T1000 (cell line): ENCODE data around the gene AMBP.
A peak's percentile ranks its signal among the peaks of the same experiment; 100 is the strongest.
"Not testable (repeated sequence)": the region's sequence is repeated elsewhere in the genome, so short reads cannot be mapped to it uniquely, and the experiment has no call there.

Source experiments
- DNase-seq: peaks from one replicate; lab custom pipeline; 2025; ENCODE audit warnings: mixed read lengths; lab: John Stamatoyannopoulos, UW

The AMBP gene

DNA sequence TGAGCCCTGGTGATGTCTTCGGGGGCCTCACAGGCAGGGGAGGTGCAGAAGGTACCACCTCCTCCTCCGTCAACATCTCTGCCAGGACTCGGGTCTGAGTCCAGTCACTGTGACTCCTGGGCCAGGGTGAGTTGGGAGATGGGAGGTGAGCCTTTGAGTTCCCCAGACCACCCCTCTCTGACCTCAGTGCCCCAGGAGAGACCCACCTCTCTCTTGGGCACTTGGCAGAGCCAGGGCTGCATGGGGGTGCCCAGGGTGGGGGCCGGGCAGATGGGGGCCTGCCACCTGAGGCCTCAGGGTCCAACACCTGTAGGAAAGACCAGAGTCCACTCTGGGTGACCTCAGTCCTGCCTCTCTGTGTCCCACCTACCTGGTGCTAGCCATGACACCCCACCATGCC lies 14.2 kb upstream of the AMBP start:
- no peak for DNase-seq

DNA sequence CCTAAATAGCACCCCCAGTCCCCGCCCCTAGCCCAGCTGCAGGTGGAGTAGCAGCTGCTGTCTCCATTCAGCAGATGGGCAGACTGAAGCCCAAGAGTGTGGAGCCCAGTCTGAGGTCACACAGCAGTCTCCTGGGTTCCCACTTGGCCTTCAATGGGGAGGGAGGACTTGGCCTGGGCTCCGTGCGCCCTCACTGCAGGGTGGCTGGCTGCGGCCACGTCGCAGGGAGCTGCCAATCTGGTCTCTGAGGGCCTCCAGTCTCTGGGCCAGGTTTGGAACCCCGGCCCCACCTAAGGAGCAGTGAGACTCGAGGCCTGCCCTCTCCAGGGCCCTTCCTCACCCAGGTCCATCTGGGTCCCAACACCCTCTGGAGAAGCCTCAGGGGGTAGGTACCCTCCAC lies 13.6 kb upstream of the AMBP start:
- no peak for DNase-seq

DNA sequence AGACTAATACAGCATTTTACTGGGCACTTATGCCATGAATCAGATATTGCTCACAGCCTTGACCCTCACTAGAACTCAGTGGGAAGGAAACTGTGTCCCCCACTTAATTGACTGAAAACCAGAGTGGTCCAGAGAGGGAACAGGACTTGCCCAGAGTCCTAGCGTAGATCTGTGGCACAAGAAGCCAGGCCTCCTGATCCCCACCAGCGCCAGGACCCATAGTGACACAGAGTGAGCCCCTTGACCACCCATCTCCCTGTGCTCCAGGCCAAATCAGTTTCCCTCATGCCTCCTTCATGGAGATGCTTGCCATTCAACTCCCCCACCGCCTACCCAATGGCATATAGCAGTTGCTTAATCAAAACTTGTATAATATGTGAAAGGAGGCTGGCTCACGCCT lies 12.7 kb upstream of the AMBP start:
- DNase-seq: no peak

DNA sequence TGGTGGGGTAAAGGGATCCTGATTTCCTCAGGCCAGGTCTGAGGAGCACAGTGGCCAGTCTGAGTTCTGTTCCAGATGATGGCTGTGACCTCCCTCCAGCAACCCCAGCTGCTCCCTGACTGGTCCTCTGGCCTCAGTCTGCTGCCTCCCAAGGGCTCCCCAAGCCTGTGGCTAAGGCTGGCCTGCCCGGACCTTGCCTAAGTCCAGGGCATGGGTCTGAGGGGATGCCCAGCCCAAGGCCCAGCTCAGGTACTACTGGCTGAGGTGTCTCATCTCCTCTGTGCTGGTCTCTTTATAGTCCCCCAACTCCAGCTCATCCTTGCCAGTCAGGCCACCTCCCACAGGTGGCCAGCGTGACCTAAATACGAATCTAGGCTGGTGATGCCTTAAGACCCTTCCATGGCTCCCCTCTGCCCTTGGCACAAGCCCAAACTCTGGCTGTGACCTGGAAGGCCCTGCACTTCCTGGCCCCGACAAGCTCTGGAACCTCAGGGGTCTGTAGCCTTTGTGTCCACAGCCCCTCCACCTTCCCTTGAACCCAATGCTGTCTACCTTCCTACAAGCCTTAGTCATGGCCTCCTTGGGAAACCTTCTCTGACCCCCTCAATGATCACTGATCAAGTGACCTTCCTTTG lies 11.2 kb upstream of the AMBP start:
- DNase-seq: no peak

DNA sequence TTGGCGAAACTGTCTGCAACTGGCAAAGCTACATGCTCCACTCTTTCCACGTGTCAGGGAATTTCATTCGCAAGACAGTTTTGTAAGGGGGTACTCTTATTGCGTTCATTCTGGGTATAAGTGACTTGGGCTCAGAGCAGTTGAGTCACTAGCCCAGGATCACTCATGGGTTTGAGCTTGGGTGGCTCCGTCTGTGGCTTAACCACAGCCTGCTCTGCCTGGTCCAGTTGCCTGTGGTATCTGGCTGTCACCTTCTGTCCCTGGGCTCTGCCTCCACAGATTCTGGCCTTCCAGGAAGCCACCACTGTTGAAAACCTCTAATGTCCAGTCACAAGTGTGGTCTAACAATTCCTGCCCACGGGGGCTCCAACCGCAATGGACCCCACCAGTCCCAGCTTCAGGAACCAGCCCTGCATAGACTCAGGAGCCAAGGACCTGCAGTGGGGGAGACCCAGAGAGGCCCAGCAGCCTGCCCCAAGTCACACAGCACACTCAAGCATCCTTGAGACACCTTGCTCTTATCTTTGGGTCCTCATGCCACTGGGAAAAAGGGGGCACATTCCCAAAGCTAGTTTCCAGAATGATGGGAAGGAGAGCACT lies 10.6 kb upstream of the AMBP start:
- DNase-seq: no peak

DNA sequence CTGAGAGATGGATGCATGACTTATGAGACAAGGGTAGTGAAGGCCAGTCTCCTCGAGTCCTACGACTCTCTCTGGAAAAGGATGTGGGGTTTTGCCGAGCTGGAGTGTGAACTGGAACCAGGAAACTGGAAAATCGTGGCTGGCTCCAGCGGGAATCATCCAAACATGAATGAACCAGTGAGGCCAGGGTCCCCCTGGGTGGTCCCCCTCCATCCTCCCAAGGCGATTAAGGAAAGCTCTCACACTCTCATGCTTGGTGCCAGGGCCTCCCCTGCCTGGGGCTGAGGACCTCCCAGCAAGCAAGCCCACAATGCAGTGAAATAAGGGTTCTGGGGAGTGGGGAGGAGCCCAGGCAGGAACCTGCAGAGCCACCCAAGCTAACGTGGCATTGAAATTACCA lies 9.6 kb upstream of the AMBP start:
- DNase-seq: no peak

DNA sequence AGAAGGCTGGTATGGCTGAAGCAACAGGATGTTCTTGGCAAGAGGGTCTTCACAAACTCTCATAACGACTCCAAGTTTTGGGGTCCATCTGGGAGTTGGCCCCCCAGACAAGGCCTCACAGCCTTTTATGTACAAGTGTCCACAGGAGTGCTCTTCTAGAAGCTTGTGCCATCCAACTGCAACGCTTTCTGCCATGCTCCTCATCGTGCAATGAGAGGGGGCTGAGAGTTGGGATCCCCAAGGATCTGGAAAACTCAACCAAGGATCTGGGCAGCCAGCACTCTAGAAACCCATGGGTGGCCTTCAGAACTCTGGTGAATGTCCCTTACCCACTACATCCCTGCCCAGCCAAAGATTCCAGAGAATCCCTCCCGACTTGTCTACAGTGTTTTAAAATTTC lies 8.5 kb upstream of the AMBP start:
- DNase-seq: no peak

DNA sequence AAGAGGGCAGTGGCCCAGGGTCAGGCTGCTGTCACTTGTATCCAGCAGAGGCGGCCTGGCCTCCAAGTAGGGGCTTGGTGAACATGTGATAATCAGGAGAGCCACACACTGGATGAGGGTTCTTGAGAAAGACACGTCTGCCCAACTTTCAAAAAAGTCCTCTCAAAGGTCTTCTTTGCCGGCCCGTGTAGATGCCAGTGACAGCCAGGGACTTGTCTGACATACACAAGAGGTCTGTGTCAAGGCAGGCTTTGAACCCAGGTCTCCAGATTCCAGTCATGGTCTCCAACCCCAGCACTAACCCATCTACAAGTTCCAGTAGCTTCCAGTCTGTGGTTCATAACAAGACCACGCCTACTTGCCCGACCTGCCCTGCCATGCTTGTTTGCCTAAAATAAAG lies 7.9 kb upstream of the AMBP start:
- no peak for DNase-seq

DNA sequence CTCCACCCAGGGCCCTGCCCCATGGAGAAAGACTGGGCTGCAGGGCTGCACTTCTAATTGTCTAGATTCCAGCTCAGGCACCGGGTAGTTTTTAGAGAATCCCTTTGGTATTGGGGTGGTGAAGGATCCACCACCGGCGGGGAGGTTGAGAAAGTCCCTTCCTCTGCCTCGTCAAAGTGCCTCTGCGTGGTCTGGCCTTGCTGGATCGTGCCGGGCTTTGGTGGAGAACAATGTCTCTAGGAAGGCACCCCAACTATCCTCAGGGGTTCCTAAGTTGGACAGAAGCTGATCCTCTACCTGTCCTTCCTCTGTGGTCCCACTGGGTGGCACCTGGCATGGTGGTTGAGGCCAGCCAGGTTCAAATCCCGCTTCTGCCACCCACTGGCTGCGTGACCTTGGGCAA lies 7.3 kb upstream of the AMBP start:
- DNase-seq: no peak

DNA sequence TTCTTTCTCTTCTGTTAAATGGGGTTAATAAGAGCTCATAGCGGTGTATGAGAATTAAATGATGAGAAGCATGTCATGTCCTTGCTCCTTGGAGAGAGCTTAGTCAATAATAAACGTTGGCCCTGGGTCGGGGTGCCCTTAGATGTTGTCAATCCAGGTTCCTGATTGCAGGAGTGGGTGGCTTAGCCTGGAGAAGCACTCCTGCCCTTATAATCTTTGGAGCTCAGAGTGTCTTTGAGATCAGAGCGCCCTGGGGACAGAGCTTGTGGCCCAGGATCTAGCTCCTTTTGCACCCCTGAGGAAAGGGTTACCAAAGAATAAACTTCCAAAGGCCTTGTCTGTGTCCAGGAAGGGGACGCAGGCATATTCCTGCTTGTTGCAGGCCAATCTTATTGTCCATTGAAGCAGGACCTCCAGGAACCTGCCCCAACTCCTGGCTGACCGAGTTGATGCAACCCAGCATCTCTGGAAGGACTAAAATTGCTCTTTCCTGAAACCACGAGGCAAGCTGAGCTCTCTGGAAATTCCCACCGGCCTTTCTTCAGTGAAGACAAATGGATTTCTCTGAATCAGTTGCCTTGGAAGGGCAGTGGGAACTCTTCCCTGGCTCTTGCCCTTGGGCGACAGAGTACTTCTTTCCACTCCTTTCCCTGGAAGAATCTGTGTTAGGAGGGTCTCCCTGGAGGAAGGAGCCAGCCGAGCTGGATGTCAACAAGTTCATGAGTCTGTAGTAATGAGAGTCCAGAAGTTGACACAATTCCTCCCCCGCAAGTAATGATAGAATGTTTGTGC lies 6.4 kb upstream of the AMBP start:
- no peak for DNase-seq

DNA sequence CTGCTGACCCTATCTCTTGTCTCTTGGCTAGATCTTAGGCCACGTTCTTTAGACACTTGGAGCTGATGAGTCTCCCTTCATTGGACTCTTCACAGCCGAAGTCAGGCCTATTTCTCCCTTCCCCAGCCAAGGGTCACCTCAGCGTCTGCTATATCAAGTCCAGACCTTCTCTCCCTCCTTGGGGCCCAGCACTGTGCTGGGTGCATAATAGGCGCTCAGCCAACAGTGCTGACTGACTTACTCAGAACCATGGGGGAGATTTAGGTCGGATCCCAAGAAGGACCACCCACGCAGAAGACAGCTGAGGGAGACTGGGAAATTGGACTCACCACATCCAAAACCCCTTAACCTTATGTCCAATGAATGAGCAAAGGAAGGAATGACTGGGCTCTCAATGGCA lies 5.6 kb upstream of the AMBP start:
- DNase-seq: no peak

DNA sequence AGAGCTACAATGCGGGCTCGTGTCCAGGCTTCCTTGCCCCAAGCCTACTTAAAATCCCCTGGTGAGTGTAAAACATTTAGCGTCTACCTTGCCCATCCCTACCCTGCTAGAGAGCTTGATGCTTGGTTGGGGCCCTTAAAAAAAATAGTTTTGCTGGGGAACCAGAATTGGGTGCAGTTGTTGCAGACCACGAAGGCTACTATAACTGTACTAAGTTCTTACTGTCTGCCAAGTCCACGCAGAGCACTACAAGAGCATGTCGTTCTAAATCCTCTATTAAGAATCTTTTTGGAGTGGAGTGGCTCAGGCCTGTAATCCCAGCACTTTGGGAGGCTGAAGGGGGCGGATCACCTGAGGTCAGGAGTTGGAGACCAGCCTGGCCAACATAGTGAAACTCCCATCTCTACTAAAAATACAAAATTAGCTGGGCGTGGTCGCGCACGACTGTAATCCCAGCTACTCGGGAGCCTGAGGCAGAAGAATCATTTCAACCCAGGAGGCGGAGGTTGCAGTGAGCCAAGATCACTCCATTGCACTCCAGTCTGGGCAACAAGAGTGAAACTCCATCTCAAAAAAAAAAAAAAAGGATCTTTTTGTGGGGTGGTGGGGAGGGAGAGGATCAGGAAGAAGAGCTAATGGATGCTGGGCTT lies 4.8 kb upstream of the AMBP start:
- DNase-seq: not testable (repeated sequence)

DNA sequence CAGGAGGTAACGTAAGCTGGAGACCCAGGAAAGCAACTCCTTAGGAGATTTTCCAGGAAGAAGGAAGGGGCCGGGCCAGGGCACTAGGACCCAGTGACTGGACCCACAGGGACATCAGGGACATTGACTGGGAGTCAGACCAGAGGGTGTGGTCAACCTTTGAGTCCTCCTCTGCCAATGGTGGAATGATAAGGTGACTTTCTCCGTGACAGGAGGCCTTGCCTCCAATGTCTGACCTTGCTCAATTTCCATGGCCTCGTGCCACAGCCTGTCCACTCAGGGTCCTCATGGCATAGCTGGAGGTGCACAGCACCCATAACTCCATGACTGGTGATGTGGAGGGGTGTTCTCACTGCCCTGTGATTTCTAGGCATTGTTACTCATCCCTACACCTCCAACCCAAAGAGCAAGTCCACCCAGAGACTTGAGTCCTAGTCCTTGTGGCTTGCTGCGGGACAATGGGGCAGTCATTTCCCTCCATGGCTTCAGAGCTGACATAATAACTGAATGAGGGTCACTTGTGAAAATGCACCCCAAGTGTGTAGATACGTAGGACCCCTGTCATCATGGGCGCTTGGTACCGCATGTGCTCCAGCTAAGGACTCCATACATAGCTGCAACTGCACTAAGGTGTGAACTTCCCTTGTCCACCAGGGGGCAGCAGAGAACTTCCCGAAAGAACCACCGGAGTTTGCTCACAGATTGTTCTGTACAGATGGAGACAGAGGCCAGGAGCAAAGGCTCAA lies 4.1 kb upstream of the AMBP start:
- peak; percentile 79 for DNase-seq

DNA sequence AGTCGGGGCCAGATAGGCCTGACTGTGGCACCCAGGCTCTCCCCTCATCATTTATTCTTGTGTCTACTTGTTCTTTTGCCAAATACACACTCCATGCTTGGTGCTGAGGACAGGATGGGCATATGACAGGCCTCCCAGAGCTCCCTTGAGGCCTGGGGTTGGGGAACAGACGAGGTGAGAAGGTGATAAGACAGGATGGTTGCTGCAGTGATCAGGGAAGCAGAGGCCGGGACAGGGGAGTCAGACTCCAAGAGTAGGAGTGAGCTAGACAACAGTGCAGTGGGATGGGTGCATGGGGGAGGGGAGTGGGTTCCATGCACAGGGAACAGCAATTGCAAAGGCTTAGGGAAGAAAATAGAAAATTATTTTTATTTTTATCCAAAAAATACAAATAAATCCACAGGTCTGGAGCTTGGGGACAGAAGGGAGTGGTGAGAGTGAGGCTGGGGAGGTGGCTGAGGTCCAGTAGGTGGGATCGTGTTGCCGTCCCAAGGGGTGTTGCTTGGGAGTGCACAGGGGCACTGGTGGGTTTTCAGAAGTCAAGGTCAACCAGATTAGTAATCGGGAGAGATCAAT lies 3.4 kb upstream of the AMBP start:
- DNase-seq: no peak

DNA sequence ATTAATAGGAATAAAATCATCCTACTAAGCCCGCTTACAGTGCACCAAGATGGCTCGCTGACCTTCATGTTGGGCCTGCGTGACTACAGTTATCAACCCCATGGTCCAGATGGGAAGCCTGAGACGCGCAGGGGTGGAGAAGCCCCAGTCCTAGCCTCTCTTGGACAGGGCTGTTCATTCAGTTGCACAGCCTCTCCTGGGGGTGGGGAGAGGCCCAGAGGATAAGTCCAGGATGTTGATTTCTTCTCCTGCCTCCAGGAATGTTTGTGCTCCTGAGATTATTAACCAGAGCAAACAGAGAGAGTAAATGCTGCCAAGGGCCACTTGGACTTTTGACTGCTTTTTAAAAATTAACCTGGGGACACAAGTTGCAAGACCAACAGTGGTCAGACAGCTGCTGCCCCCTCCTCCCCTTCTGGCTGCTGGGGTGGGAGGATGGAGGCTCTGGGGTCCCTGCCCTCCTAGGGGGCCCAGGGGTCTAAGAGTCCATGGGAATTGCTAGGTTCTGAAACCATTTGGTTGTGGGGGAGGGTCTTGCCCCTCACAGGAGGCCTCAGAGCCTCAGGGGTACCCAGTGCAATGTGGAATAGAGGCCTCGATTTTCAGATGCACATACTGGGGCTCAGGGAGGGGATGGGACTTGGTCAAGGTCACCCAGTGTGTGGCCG lies 2.8 kb upstream of the AMBP start:
- no peak for DNase-seq

DNA sequence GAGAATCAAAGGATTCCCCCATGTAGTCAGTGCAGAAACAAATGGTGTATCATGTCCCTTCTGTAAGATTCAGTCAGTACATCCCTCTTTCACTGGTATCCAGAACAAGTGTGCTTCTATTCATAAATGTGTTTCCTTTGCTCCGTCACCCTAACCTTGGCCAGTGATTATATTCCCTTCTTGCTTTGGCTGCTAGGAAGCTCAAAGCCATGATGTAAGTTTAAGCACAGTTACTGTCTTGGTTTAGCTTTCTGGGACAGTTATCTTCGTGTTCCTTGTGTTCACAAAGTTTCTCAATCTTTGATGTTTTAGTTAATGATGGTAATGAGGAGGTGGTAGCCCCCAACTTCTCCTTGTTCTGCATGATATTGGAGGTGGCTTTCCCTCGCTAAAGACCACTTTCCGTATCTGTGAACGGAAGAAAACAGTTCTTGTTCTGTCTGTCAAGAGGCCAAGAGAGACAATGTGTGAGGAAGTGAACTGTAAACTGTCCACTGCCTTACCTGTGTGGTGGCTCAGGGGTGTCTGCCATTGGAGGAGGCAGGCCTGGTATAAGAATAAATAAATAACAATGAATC lies 2.2 kb upstream of the AMBP start:
- no peak for DNase-seq

DNA sequence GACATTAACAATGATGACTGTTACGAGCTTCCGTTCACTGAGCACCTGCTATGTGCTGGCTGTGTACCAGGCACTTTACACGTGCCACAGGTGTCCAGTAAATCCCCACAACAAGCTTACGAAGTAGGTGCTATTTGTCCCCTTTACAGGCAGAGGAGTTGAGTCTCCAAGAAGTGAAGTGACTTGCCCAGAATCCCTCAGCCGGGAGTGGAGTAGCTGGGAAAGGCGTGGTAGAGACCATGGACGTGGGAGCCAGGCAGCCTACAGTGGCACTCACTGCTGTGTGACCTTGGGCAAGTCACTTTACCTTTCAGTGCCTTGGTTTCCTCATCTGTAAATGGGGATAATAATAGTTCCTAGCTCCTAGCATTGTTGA lies 669 bp upstream of the AMBP start:
- DNase-seq: no peak

DNA sequence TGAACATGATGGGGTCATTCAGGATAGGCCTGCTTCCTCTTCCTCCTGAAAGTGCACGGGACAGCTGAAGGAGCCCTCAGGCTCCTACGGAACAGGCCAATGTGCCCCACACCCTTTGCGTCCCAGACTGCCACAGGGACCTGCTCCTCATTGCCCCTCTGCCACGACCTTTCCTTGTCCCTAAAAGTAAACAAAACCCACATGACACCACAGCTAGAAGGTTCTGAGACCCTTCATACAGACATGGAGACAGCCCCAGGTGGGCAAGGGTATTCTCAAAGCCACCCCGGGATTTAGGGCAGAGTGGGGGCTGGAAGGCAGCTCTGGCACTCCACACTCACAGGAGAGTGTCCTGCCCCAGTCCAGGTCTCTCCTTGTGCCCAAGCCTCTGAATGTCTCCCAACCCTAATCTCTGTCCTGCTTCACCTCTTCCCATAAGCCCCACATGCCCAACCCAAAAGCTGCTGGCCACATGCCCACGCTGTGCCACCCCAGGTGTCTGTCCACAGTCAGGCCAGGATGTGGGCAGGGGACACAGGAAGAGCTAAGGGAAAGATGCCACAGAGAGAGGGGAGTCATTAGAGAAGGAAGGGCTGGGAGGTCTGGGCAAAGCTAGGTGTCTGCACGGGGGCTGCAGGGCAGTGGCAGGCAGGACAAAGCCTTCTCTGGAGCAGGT lies 800 bp downstream of the AMBP start:
- no peak for DNase-seq

DNA sequence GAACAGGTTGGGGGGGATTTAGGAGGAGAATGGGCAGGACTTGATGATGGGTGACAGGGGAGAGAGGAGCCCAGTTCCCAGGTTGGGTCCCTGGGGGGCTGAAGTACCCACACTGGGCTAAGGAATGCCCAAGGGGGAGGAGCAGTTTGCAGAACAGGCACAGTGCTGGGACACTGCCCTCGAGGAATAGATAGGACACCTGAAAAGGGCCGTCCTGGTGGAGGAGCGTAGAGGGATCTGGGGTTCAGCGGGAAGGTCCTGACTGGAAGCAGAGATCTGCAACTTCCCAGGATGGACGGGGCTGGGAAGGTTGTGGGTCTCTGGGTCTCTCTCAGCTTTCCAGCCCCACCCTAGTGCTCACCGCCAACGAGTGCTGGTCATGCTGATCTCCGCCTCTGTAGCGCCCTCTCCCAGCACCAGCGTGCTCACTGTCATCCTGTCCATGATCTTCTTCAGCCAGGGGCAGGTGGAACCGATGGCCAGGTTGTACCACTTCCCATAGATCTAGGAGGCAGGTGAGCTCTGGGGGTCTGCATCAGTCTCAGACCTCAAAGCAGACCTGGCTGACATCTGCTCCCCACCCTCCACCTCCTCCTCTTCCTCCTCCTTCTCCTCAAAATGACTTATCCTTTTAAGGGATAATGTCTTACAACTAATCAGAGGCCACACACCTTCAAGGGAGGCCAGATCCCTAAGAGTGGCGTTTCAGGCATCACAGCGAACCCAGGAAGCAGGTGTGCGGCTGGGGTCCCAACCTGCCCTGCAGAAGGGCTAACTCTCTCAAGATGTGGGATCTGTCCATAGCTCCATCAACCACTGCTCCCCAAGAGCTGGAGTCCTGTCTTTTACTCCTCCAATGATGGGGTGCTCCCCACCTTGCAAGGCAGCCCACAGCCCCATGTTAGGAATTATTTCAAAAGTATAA lies 1.6 kb downstream of the AMBP start:
- no peak for DNase-seq
